ENCODE results near the gene MYOCOS. TPM values are rescaled to one million over a fixed set of nuclear protein-coding genes. Genes with fewer than 3 reads are reported as not detected.

The MYOCOS gene
- total RNA-seq, 1 experiment from 2014 or later: 0.41 TPM

GRCh38 chr1:171595324-171595723, 26.7 kb upstream of the MYOCOS start:
- Histone ChIP-seq H3K4me3 (ENCODE audit: low read depth, low read length, poor library complexity, severe bottlenecking) (no peak overlapping the region), H3K27ac (ENCODE audit: low read depth, low read length, poor library complexity, severe bottlenecking) (no peak overlapping the region), H3K4me1 (ENCODE audit: insufficient read depth, low read length, poor library complexity, severe bottlenecking) (peaks cover 6% of the 10 kb centered on the region), H3K36me3 (ENCODE audit: insufficient read depth, low read length, poor library complexity, severe bottlenecking) (peaks cover 26% of the 10 kb centered on the region), H3K9me3 (ENCODE audit: low read depth, low read length, poor library complexity, severe bottlenecking) (no peaks in the 10 kb centered on the region), H3K27me3 (replicated peaks; ENCODE audit: insufficient read depth, low read depth, low read length, poor library complexity) (no peaks in the 10 kb centered on the region)
- CTCF ChIA-PET: no interaction called here
- TF ChIP-seq CTCF (conservative IDR thresholded peaks at IDR 0.05; ENCODE audit: low read depth, low read length): no peak
- no peak for TF ChIP-seq EZH2 (IDR thresholded peaks at IDR 0.05; ENCODE audit: borderline replicate concordance, low read depth, low read length, poor library complexity, severe bottlenecking)
- intact Hi-C loops (cut with micrococcal nuclease; ENCODE audit: unreplicated experiment): no loop called here
- no TSS peak for BruUV-seq (replicated peaks)
- DNase-seq (ENCODE audit: low spot score): no peak
- POLR2A ChIA-PET (ENCODE audit: low non-redundant PET): no interaction called here

- BruUV-seq (replicated peaks): no TSS peak
- DNase-seq (ENCODE audit: low spot score): no peak
- intact Hi-C loops (cut with micrococcal nuclease; ENCODE audit: unreplicated experiment): no loop called here
- TF ChIP-seq EZH2 (IDR thresholded peaks at IDR 0.05; ENCODE audit: borderline replicate concordance, low read depth, low read length, poor library complexity, severe bottlenecking): no peak
- no peak for TF ChIP-seq CTCF (conservative IDR thresholded peaks at IDR 0.05; ENCODE audit: low read depth, low read length)
- Histone ChIP-seq H3K9me3 (ENCODE audit: low read depth, low read length, poor library complexity, severe bottlenecking) (no peaks in the 10 kb centered on the region), H3K36me3 (ENCODE audit: insufficient read depth, low read length, poor library complexity, severe bottlenecking) (peaks cover 18% of the 10 kb centered on the region), H3K27me3 (replicated peaks; ENCODE audit: insufficient read depth, low read depth, low read length, poor library complexity) (no peaks in the 10 kb centered on the region), H3K4me1 (ENCODE audit: insufficient read depth, low read length, poor library complexity, severe bottlenecking) (peaks cover 6% of the 10 kb centered on the region), H3K27ac (ENCODE audit: low read depth, low read length, poor library complexity, severe bottlenecking) (no peak overlapping the region), H3K4me3 (ENCODE audit: low read depth, low read length, poor library complexity, severe bottlenecking) (no peak overlapping the region)
- POLR2A ChIA-PET (ENCODE audit: low non-redundant PET): no interaction called here
- CTCF ChIA-PET: no interaction called here
Measured at GRCh38 chr1:171596119-171596518, 25.9 kb upstream of the MYOCOS start.

- H3K9me3 ChIP-seq (ENCODE audit: low read depth, low read length, poor library complexity, severe bottlenecking): no peaks in the 10 kb centered on the region
- peaks cover 6% of the 10 kb centered on the region for H3K4me1 ChIP-seq (ENCODE audit: insufficient read depth, low read length, poor library complexity, severe bottlenecking)
- TF ChIP-seq CTCF (conservative IDR thresholded peaks at IDR 0.05; ENCODE audit: low read depth, low read length) (no peak), EZH2 (IDR thresholded peaks at IDR 0.05; ENCODE audit: borderline replicate concordance, low read depth, low read length, poor library complexity, severe bottlenecking) (no peak)
- POLR2A ChIA-PET (ENCODE audit: low non-redundant PET): no interaction called here
- no TSS peak for BruUV-seq (replicated peaks)
- H3K36me3 ChIP-seq (ENCODE audit: insufficient read depth, low read length, poor library complexity, severe bottlenecking): peaks cover 12% of the 10 kb centered on the region
- H3K27ac ChIP-seq (ENCODE audit: low read depth, low read length, poor library complexity, severe bottlenecking): no peak overlapping the region
- no peaks in the 10 kb centered on the region for H3K27me3 ChIP-seq (replicated peaks; ENCODE audit: insufficient read depth, low read depth, low read length, poor library complexity)
- intact Hi-C loops (cut with micrococcal nuclease; ENCODE audit: unreplicated experiment): no loop called here
- H3K4me3 ChIP-seq (ENCODE audit: low read depth, low read length, poor library complexity, severe bottlenecking): no peak overlapping the region
- CTCF ChIA-PET: no interaction called here
- no peak for DNase-seq (ENCODE audit: low spot score)
Measured at GRCh38 chr1:171596705-171597104, 25.3 kb upstream of the MYOCOS start.

All from A673 (cell line).